ENCODE data around the gene ATP8A2.

- TF ChIP-seq CTCF (IDR thresholded peaks at IDR 0.05) (no peak), POLR2A (IDR thresholded peaks at IDR 0.05) (no peak)
Measured at GRCh38 chr13:25951831-25952230, 580.1 kb downstream of the ATP8A2 start.

Measured in testis (tissue), 2 donors.